HepG2 (cell line): ENCODE results near the gene CAMKV. TPM values are rescaled to one million over a fixed set of nuclear protein-coding genes. Genes with fewer than 3 reads are reported as not detected.

ENCODE experiments used
- CENPT ChIP-seq: sonication (generic); formaldehyde crosslinking; IDR thresholded peaks from 2 replicates; pipeline ENCODE4 v1.8.0; 2022; ENCODE audit warnings: low read depth, mild to moderate bottlenecking, moderate library complexity, missing genetic modification reagents
- HNRNPK ChIP-seq: fragments of 200-400 bp; formaldehyde crosslinking; IDR thresholded peaks from 2 replicates; pipeline ENCODE4 v1.6.1; 2018; ENCODE audit warnings: low read length, low read depth, moderate library complexity, mild to moderate bottlenecking; ENCODE audit not compliant: poor library complexity, severe bottlenecking
- HOMEZ ChIP-seq: IDR thresholded peaks from 2 replicates; pipeline ENCODE4 v1.6.1; 2016; ENCODE audit warnings: low read depth
- HOXA3 ChIP-seq: sonication (generic); formaldehyde crosslinking; IDR thresholded peaks from 2 replicates; pipeline ENCODE4 v1.5.0; 2020; ENCODE audit warnings: missing genetic modification reagents
- JARID2 ChIP-seq: sonication (generic); formaldehyde crosslinking; IDR thresholded peaks from 2 replicates; pipeline ENCODE4 v1.8.1; 2023; ENCODE audit warnings: missing genetic modification reagents, inconsistent platforms; ENCODE audit not compliant: insufficient replicate concordance
- MLXIP ChIP-seq: sonication (generic); formaldehyde crosslinking; IDR thresholded peaks from 2 replicates; pipeline ENCODE4 v1.9.0; 2021; ENCODE audit warnings: missing genetic modification reagents, borderline replicate concordance
- MYPOP ChIP-seq: sonication (generic); formaldehyde crosslinking; IDR thresholded peaks from 2 replicates; pipeline ENCODE4 v1.8.1; 2023; ENCODE audit warnings: mild to moderate bottlenecking, moderate library complexity, missing genetic modification reagents
- NR0B2 ChIP-seq: sonication (generic); formaldehyde crosslinking; IDR thresholded peaks from 2 replicates; pipeline ENCODE4 v1.4.0; 2020; ENCODE audit warnings: mild to moderate bottlenecking, missing genetic modification reagents
- PRPF4 ChIP-seq: fragments of 200-400 bp; formaldehyde crosslinking; IDR thresholded peaks from 2 replicates; pipeline ENCODE4 v1.6.1; 2016; ENCODE audit warnings: low read length, low read depth; ENCODE audit not compliant: poor library complexity, severe bottlenecking
- RARA ChIP-seq: IDR thresholded peaks from 2 replicates; pipeline ENCODE4 v1.6.1; 2016; ENCODE audit warnings: missing genetic modification reagents, missing compliant biosample characterization
- RBFOX2 ChIP-seq: fragments of 200-400 bp; formaldehyde crosslinking; IDR thresholded peaks from 2 replicates; pipeline ENCODE4 v1.6.1; 2017; ENCODE audit warnings: low read depth, mild to moderate bottlenecking, low read length
- RXRB ChIP-seq: IDR thresholded peaks from 2 replicates; pipeline ENCODE4 v1.6.1; 2016; ENCODE audit warnings: borderline replicate concordance, missing genetic modification reagents, missing compliant biosample characterization
- SMC3 ChIP-seq: IDR thresholded peaks from 2 replicates; pipeline ENCODE4 v1.6.1; 2011; ENCODE audit warnings: low read length, improper control_type of control experiment
- ZBTB38 ChIP-seq: sonication (generic); formaldehyde crosslinking; IDR thresholded peaks from 2 replicates; pipeline ENCODE4 v1.5.1; 2020; ENCODE audit warnings: mild to moderate bottlenecking, missing genetic modification reagents
- ZBTB4 ChIP-seq: sonication (generic); formaldehyde crosslinking; IDR thresholded peaks from 2 replicates; pipeline ENCODE4 v1.4.0; 2020; ENCODE audit warnings: missing genetic modification reagents, mild to moderate bottlenecking, borderline replicate concordance
- ZNF160 ChIP-seq: sonication (generic); formaldehyde crosslinking; IDR thresholded peaks from 2 replicates; pipeline ENCODE4 v1.8.0; 2022; ENCODE audit warnings: mild to moderate bottlenecking, inconsistent platforms, missing genetic modification reagents
- ZNF326 ChIP-seq: sonication (generic); formaldehyde crosslinking; IDR thresholded peaks from 2 replicates; pipeline ENCODE4 v1.4.0; 2020; ENCODE audit warnings: missing genetic modification reagents, borderline replicate concordance
- ZNF33A ChIP-seq: sonication (generic); formaldehyde crosslinking; IDR thresholded peaks from 2 replicates; pipeline ENCODE4 v1.5.1; 2020; ENCODE audit warnings: missing genetic modification reagents, mild to moderate bottlenecking, moderate library complexity, borderline replicate concordance
- ZNF354B ChIP-seq: sonication (generic); formaldehyde crosslinking; IDR thresholded peaks from 2 replicates; pipeline ENCODE4 v1.8.0; 2022; ENCODE audit warnings: mild to moderate bottlenecking, missing genetic modification reagents
- polyA plus RNA-seq, 8 experiments: library from polyadenylated mRNA; depleted of rRNA in 3 of 8; stranded (reverse) in 7 of 8; unstranded in 1 of 8; fragments of >200 nt; fragmentation: Illumina TruSeq in 4 of 8; extraction: Trizol in 4 of 8; gene quantifications; 2 replicates each; pipeline versions ENCODE4 v1.2.1 to v1.2.3, GENCODE V29; 2011 to 2016; ENCODE audit warnings: low read depth in 4 of 8, missing spikeins in 1 of 8, mixed read lengths in 1 of 8; ENCODE audit not compliant: insufficient read depth in 1 of 8
- total RNA-seq, 5 experiments: library from RNA; depleted of rRNA; stranded (reverse); fragments of >200 nt; fragmentation: Illumina TruSeq; extraction: Trizol; gene quantifications; 2 replicates each; pipeline ENCODE4 v1.2.3, GENCODE V29; 2016; ENCODE audit warnings: low read depth in 1 of 5

Gene CAMKV
- total and polyA plus RNA-seq, 2 of the 13 experiments (the other 11 are each of a cell fraction or from before 2014, with no cell fraction given), result 0.13 to 0.15 TPM

GRCh38 chr3:49844464-49845183 is 25.1 kb downstream of the CAMKV start (continued):
- TF ChIP-seq ZBTB4 (CRISPR knock-in tag), result 0 out of 2 replicates have a peak, but pooled peaks have one; percentile 64
- peak; percentile 71; the same call in 1 of the 2 replicates for TF ChIP-seq HOXA3
- TF ChIP-seq RBFOX2, result no peak
- TF ChIP-seq NR0B2 (CRISPR knock-in tag), result no peak
- no peak for TF ChIP-seq ZNF160 (CRISPR knock-in tag)
- no peak for TF ChIP-seq HNRNPK
- TF ChIP-seq RXRB, result peak; percentile 39; the same call in 1 of the 2 replicates
- TF ChIP-seq HOMEZ (CRISPR knock-in tag), result peak; percentile 48; the same call in 1 of the 2 replicates
- no peak for TF ChIP-seq JARID2 (CRISPR knock-in tag)
- TF ChIP-seq RARA (CRISPR knock-in tag), result peak; percentile 55; the same call in 1 of the 2 replicates
- TF ChIP-seq MYPOP, result 0 out of 2 replicates have a peak, but pooled peaks have one; percentile 15
- no peak for TF ChIP-seq ZNF326 (CRISPR knock-in tag)
- TF ChIP-seq SMC3, result no peak
- no peak for TF ChIP-seq ZBTB38 (CRISPR knock-in tag)
- no peak for TF ChIP-seq CENPT
- no peak for TF ChIP-seq ZNF33A
- TF ChIP-seq ZNF354B, result no peak
- TF ChIP-seq PRPF4, result no peak
- 0 out of 2 replicates have a peak, but pooled peaks have one; percentile 63 for TF ChIP-seq MLXIP (CRISPR knock-in tag)
